Glomerular visceral epithelial cell (primary cell): ENCODE measurements around the gene ZNF582.

Source experiments
- DNase-seq: peaks from one replicate; pipeline ENCODE4 v3.0.0-alpha.2; 2016; ENCODE audit errors: extremely low spot score

Gene ZNF582

DNA sequence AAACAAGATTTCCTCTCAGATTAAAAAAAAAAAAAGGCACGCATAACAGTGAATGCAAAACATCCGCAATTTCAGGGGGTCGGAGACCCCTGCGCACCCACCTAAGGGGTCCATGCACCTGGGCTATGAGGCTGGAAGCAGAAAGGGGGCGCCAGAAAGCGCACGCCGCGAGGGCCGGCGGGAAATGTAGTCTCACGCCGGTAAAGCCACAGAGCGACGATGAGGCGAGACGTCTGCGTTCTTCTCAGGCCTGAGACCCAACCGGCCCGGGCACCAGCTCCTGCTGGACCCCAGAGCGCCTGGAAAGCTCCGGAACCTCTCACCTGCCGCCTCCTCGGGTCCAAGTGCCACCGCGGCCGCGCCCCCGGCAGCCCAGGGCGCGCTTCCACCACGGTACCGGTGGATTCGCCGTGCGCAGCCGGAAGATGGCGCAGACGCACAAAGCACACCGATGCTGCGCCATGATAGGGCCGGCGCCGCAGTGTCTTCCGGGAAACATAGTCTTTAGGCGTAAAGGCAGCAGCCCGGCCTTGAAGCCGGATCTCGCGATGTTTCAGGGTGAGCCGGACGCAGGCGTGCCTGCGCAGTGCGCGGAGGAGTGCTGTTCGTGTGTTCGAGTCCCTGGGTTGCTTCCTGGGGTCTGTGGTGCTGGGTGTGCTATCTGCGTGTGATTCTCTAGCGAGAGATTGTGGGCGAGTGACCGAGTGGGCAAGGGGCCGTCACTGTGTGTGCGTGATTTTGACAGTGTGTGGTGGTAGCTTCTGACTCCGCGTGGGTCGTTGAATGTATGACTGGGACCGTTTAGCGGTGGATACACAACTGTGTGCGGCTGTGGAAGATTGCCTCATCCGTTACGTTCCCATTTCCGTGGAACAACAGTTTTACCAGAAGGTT is at the start of gene ZNF582:
TSS of gene ZNF582 (minus strand) at position 416 of the 894 bp plus-strand sequence. CDS start 1,782 bp downstream, outside the sequence.
- peak; percentile 33 for DNase-seq

DNA sequence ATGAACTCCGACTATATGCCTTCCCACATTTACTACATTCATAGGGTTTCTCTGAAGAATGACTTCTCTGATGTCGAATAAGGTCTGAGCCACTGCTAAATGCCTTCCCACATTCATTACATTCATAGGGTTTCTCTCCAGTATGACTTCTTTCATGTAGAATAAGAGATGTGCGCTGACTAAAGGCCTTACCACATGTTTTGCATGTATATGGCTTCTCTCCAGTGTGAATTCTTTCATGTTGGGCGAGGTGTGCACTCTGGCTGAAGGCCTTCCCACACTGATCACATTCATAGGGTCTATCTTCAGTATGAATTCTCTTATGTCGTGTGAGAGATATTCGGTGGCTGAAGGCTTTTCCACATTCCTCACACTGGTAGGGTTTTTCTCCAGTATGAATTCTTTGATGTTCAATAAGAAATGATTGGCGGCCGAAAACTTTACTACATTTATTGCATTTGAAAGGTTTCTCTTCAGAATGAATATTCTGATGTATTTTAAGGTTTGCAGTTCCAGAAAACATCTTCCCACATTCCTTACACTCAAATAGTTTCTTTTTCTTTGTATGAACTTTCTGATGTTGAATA is 48.0 kb upstream of the ZNF582 start:
- no peak for DNase-seq

DNA sequence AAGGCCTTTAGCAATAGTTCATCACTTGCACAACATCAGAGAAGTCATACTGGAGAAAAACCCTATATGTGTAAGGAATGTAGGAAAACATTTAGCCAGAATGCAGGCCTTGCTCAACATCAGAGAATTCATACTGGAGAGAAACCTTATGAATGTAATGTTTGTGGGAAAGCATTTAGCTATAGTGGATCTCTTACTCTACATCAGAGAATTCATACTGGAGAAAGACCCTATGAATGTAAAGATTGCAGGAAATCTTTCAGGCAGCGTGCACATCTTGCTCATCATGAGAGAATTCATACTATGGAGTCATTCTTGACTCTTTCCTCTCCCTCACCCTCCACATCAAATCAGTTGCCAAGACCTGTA is 30.6 kb upstream of the ZNF582 start:
- no peak for DNase-seq

DNA sequence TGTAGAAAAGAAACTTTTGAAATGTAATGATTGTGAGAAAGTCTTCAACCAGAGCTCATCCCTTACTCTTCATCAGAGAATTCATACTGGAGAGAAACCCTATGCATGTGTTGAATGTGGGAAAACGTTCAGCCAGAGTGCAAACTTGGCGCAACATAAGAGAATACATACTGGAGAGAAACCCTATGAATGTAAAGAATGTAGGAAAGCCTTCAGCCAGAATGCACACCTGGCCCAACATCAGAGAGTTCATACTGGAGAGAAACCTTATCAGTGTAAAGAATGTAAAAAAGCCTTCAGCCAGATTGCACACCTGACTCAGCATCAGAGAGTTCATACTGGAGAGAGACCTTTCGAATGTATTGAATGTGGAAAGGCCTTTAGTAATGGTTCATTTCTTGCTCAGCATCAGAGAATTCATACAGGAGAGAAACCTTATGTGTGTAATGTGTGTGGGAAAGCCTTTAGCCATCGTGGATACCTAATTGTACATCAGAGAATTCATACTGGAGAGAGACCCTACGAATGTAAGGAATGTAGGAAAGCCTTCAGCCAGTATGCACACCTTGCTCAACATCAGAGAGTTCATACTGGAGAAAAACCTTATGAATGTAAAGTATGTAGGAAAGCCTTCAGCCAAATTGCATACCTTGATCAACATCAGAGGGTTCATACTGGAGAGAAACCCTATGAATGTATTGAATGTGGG is 30.1 kb upstream of the ZNF582 start:
- DNase-seq = no peak

DNA sequence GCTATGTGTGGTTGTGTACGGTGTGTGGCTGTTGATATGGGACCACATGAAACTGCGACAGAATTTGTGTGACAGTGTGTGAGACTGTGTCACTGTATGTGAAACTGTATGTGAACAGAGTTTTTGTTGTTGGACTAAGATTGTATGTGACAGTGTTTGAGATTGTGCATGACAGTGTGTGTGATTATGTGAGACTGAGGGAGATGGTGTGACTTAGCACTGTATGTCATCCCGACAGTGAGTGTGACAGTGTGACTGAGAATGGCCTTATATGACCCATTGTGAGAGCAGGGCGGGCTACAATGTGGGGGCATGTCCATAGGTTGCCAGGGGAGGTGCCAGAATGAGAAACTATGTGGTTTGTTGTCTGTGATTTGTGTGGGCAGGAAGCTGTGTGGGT is 11.7 kb upstream of the ZNF582 start:
- no peak for DNase-seq

DNA sequence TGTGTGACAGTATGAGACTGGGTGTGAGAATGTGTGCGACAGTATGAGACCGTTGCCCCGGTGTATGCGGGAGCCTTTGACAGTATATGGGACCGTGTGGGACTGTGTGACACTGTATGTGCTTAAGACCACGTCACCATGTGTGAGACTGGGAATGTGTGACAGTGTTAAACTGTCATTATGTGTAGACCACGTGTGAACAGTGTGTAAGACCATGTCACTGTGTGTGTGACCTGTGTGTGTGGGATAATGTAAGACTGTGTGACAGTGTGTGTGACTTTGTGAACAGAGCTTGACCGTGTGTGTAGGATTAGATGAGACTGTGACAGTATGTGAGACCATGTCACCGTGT is 11.3 kb upstream of the ZNF582 start:
- DNase-seq = no peak

DNA sequence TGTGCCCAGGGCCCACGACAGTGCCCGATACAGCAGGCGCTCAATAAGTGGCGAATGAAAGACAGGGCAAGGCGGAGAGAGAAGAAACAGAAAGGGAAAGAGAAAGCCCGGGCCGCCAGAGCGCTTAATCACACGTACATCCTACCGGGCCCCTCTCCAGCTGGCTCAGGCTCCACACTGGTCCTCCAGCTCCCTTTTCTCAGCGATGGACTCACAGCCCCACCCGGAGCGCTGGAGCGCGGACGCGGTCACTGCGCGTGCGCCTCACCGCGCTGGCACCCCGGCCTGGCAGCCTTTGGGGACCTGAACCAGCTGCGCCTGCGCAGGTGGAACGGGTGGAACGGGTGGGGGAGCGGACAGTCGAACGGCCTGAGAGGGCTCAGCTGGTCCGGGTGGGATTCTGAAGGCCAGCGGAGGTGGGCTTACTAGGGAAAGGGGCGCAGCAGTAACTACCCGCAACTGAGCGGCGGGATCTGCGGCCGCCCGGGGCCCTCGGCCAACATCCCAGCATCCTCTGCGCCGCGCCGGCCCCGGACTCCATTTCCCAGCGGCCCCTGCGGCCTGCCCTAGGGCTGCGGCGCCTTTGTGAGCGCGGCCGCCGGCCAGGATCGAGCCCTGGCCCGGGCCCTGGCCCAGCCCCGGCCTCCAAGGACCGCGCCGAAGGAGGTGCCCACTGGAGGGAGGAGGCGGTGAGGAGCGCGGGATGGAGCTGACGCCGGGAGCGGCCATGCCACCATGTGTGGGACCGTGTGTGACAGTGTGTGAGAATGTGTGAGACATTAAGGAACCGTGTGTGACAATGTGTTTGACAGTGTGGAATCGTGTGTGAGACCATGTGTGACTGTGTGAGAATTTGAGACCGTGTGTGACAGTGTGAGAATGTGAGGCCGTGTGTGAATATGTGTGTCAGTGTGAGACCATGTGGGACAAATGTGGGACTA is 10.7 kb upstream of the ZNF582 start, which contains the start of gene ZNF583:
TSS of gene ZNF583 (plus strand) at position 569 of the 941 bp plus-strand sequence. CDS start 2,783 bp downstream, outside the sequence.
- peak; percentile 83 for DNase-seq

DNA sequence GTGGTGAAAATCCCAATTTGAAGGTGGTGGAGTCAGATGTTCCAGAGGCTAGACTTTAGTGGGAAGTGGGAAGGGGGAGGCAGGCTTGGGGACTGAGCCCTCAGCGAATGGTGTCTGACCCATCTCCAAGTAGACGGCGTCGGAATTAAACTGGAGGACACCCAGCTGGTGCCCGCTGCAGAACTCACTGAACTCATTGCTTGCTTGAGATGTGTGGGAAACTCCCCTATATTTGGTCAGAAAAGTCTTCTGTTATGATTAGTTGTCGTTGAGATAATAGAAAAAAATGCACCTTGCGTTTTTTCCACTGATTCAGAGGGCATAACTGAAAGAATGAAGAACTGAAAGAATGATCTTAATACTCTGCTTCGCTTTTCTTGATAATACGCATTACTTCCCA is 9.9 kb upstream of the ZNF582 start:
- no peak for DNase-seq

DNA sequence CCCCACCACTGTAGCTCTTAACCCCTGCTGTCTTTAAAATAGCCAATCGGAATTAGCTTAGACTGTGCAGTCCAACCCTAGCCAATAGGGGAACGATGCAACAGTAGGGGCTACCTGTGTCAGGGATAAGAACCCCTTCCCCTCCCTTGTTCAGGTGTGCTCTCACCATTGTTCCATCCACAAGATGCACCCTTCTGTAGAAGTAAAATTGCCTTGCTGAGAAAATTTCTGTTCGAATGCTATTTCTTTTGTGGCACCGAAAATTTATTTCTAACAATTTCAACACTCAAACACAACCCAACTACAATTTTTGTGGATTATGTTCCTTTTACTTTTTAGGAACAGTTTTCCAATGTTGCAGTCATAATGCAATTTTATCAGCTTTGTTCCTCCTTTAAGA is 7.2 kb upstream of the ZNF582 start:
- no peak for DNase-seq

DNA sequence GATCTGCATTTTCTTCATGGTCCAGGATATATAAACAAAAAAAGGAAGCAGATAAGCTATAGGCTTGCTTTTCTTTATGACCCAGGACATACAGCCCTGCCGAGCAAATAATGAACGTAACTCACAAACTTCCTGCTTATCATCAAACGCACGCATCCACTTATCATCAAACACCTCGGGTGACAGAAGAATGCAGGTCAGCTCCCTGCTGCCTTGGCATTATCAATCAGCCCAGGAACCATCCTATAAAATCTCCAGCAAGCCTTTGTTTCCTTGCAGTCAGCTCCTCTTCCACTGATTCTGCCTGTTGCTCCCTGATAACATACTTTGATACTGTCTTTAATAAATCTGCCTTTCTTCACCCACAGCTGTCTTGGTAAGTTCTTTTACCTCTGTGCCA is 5.5 kb upstream of the ZNF582 start:
- DNase-seq = no peak

DNA sequence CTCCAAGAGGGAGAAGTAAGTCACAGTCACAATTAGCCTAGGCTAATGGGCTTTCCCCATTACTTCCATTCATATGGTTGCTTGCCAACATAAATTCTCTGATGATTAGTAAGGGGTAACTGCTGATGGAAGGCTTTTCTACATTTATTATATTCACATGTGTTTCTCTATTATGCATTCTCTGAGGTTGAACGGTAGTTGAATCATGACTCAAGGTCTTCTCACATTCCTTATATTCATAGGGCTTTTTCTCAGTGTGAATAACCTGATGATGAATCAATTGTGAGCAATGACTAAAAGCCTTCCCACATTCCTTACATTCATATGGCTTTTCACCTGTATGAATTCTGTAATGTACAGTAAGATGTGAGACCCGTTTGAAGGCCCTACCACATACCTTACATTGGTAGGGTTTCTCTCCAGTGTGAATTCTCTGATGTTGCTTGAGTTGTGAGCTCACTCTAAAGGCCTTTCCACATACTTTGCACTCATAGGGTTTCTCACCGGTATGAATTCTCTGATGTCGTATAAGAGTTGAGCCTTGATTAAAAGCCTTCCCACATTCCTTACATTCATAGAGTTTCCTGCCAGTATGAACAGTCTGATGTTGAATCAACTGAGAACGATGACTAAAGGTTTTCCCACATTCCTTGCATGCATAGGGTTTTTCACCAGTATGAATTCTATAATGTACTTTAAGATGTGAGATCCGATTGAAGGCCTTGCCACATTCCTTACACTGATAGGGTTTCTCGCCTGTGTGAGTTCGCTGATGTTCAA is 9.3 kb downstream of the ZNF582 start:
- DNase-seq = peak; percentile 48

DNA sequence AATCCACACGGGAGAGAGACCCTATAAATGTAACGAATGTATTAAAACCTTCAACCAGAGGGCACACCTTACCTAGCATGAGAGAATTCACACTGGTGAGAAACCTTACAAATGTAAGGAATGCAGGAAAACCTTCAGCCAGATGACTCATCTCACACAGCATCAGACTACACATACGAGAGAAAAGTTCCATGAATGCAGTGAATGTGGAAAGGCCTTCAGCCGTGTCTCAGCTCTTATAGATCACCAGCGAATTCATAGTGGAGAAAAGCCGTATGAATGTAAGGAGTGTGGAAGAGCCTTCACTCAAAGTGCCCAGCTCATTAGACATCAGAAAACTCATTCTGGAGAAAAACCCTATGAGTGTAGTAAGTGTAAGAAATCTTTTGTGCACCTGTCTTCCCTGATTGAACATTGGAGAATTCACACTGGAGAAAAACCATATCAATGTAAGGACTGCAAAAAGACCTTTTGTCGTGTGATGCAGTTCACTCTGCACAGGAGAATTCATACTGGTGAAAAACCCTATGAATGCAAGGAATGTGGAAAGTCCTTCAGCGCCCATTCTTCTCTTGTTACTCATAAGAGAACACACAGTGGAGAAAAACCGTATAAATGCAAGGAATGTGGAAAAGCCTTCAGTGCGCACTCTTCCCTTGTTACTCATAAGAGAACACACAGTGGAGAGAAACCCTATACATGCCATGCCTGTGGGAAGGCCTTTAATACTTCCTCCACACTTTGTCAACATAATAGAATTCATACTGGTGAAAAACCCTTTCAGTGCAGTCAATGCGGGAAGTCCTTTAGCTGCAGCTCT is 16.0 kb downstream of the ZNF582 start:
- DNase-seq = no peak

DNA sequence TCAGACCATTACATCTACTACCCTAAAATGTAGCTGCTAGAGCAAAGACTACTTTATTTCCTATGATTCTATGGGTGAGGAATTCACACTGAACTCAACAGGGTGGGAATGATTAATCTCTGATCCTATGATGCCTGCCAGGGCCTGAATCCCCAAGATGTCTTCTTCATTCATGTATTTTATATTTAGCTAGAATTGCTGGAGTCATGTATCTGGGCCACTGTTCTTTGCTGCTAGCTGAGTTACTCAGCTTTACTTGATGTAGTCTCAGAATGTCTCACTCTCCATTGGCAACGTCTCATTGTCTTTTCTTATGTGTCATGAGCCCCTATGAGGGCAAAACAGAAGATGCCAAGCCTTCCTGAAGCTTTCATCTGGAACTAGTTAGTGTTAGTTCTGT is 21.1 kb downstream of the ZNF582 start:
- no peak for DNase-seq

DNA sequence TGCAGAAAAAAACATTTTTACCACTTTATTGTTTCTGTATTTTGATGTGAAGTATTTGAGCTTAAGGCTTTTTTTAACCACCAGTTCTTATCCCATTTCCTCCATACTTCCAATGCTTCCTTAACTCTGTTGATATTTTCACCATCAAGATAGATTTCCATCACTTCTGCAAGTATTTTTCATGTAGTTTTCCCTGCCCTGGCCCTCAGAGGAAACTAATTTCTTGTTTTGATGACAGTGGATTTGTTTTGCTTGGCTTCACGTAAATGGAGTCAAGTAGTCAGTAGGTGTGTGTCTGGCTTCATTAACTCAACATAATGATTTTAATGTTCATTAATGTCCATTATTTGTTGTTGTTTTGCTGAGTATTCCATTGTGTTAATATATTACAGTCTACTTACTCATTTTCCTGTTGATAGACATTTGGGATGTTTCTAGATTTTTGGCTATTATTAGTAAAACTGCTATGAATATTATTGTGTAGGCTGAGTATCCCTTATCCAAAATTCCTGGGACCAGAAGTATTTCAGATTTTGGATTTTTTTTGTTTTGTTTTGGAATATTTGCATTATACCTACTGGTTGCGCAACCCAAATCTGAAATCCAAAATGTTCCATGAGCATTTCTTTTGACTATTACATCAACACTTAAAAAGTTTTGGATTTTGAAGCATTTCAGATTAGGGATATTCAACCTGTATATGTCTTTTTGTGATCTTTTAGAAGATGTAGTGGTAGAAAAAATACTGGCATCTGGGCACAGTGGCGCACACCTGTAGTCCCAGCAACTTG is 23.3 kb downstream of the ZNF582 start:
- DNase-seq = no peak

DNA sequence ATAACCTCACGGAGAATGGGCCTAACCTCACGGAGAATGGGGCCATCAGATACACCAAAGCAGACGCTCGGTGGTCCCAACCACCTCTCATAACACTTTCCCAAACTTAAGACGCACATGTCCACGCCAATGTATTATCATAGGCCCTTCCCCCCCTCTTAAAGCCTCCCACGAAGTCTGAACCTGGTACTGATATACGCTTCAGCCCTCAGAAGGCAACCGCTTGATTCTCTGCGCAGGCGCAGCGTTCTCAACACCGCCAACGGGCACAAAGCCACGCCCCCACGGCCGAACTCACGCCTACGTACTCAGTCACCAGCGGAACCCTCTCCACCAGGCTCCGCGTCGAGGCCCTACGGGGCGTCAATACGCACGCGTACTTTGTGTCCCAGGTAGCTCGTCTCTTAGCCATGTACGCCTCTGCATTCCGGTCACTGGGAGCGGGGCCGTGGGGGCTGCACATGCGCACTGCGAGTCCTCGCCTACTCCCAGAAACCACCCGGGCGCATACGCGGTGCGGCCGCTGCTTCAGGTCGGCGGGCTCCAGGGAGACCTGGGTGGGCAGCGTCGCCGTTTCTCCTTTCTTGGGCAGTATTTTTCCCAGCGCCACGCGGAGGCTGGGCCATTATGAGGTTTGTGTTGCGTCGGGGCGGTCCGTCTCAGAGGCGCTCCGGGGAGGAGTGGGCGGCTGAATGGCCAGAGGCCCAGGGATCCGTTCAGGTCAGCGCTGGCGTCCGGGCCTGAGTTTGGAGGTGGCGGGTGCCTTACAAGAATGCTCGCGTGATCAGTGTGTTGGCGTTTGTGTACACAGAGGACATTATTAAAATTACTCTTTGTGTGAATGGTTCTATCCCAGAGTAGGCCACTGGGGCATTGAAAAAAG is 25.3 kb downstream of the ZNF582 start:
- no peak for DNase-seq

DNA sequence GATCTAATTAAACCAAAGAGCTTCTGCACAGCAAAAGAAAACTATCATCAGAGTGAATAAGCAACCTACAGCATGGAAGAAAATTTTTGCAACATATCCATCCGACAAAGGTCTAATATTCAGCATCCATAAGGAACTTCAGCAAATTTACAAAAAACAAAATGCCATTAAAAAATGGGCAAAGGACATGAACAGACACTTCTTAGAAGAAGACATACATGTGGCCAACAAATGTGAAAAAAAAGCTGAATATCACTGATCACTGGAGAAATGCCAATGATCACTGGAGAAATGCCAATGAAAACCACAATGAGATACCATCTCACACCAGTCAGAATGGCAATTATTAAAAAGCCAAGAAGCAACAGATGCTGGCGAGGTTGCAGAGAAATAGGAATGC is 32.5 kb downstream of the ZNF582 start:
- no peak for DNase-seq

DNA sequence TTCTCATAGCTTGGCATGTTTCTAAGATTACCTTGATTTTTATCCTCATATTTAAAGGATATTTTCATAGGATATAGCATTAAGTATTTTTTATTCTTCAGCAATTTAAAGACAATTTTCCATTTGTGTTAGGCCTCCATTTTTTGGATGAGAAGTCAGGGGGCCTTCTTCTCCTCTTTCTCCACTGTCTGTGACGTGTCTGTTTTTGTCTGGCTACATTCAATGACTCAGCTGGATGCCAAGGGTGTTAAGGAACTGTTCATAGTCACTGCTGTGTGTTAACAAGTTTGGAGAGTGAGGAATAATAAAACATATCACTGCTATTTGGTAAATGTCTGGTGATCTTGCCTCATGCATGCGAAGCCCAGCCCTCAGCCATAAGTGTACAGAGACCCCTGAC is 36.4 kb downstream of the ZNF582 start:
- no peak for DNase-seq

DNA sequence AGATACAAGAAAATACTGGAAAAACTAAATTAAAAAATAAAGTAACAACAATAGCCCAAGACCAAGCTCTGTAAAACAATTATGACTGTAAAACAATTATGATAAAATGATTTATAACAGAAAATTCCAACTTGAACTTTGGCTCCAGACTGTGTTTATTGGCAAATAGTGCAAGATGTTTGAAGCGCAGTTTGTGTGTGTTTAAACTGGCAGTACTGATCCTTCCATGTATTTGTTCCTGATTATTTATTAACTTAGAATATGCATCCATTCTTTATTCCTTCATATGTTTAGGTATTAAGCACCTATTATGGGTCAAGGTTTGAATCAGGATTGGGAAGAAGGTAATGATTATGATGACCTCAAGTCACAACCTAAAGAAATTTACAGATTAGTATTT is 37.8 kb downstream of the ZNF582 start:
- DNase-seq = no peak
